Measurements from ENCODE around the gene HRK.

- TF ChIP-seq POLR2A (IDR thresholded peaks at IDR 0.05): no peak
- TF ChIP-seq CTCF (IDR thresholded peaks at IDR 0.05): no peak
Measured at GRCh38 chr12:116878567-116879508, 2.4 kb downstream of the HRK start.

Measured in heart left ventricle (tissue), 13 donors.